NB4 (cell line): ENCODE data around the gene MBNL2.

ENCODE experiments used
- CTCF ChIP-seq: IDR thresholded peaks from one replicate; pipeline ENCODE4 v1.5.1; 2012; ENCODE audit warnings: low read depth, low read length
- POLR2A ChIP-seq: IDR thresholded peaks from 2 replicates; pipeline ENCODE4 v1.6.1; 2011; ENCODE audit warnings: mild to moderate bottlenecking; ENCODE audit not compliant: insufficient read length; ENCODE audit errors: extremely low read depth

- TF ChIP-seq CTCF (no peak), POLR2A (no peak)
Measured at GRCh38 chr13:97390941-97391600, 168.9 kb downstream of the MBNL2 start.
